ENCODE results near the gene VAC14. TPM values are rescaled to one million over a fixed set of nuclear protein-coding genes. Genes with fewer than 3 reads are reported as not detected.

VAC14 gene
- polyA plus RNA-seq, 4 donors = 39.1 to 48.3 (median 39.5) TPM

DNA sequence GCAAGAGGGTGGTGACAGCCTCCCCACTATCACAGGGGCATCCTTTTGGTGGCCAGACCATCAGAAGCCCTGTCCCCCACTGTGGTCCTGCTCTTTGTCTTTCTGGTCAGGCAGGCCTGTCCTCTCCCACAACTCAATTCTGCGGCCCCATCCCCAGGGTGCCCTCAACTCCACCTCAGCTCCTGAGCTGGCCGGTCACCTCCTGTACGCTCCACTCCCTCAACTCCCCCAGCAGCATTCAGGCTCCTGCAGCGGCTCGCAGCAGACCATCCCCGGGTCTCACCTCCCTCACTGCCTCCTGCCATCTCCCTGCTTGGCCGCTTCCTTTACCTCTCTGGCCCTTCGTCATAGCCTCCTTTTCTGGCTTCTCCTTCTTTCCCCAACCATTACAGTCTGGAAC lies 71.7 kb downstream of the VAC14 start:
- DNase-seq (ENCODE audit: low read depth in 4 of 4, low spot score in 3 of 4) = no peak

DNA sequence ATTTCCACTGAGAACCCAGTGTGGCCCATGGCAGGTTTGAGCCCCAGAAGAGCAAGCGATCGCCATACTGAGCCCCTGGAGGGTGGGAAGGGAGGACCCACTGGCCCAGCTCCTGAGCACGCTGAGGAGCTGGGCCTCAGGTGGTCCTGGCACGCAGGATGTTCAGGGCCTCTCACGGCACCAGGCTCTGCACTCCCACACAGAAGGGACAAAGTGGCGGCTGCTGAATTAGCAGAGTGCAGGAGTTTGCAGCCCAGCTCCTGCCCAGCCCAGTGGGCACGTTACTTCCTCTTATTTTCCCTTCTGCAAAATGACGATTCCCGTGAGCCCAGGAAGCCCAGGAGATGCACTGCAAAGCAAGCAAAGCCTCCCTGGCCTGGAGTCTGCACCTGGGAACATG lies 72.8 kb downstream of the VAC14 start:
- no peak for DNase-seq (ENCODE audit: low read depth in 4 of 4, low spot score in 3 of 4)

DNA sequence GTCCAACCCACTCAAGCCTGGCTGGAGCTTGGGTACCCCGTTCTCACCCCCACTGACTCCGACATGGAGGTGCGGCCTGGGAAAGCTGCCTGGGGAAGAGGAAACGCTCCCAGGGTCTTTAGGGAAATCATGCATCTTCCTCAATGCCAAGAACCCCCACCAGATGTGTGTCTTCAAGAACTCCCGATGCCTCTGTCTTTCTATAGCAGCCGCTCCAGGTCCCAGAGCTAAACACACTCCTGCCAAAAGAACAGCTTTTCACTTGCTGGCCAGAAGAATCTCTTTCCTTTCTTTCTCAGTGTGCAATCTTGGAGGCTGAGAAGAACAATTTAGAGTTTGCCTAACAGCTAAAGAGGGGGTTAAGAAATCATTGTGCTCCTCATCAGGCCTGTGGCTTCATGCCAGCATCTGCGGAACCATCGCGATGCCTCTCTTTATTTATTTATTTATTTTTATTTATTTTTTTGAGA lies 74.0 kb downstream of the VAC14 start:
- no peak for DNase-seq (ENCODE audit: low read depth in 4 of 4, low spot score in 3 of 4)

DNA sequence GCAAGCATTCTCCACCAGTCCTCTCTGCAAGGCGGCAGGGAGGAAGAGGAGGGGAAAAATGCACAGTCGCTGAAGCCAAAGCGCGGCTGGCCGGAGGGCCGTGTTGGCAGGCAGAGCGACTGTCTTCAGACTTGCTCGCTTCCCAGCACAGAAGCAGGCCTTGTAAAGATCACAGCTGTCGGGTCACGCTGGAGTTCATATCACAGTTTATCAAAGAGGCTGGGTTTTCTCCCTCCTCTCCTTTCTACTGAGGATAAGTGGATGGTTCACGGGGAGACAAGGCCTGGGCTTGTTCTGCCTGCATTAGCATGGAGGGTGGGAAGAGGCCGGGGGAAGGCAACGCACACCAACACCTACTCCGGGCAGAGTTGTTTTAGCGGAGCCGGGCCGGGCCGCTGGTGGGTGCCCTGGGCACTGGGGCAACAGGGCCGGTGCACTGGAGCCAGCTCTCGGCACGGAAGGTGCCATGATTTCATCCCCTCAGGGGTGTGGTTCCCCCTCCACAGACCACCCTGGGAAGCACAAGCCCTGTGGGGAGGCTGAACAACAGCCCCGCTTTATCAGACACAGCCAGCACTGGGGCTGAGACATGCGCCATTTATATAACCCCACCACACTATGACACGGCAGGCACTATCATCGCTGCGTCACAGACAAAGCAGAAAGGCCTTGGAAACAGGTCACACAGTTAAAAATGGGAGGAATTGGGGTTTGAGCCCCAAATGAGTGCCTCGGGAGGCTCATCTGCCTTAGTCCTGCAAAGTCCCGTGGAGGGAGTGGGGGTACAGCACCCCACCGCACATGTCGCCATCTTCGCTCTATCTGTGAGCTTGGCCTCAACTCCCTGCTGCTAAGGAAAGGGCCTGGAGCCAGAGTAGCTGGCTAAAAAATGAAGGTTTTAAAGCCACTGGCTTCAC lies 74.8 kb downstream of the VAC14 start:
- DNase-seq (ENCODE audit: low read depth in 4 of 4, low spot score in 3 of 4) = no peak

DNA sequence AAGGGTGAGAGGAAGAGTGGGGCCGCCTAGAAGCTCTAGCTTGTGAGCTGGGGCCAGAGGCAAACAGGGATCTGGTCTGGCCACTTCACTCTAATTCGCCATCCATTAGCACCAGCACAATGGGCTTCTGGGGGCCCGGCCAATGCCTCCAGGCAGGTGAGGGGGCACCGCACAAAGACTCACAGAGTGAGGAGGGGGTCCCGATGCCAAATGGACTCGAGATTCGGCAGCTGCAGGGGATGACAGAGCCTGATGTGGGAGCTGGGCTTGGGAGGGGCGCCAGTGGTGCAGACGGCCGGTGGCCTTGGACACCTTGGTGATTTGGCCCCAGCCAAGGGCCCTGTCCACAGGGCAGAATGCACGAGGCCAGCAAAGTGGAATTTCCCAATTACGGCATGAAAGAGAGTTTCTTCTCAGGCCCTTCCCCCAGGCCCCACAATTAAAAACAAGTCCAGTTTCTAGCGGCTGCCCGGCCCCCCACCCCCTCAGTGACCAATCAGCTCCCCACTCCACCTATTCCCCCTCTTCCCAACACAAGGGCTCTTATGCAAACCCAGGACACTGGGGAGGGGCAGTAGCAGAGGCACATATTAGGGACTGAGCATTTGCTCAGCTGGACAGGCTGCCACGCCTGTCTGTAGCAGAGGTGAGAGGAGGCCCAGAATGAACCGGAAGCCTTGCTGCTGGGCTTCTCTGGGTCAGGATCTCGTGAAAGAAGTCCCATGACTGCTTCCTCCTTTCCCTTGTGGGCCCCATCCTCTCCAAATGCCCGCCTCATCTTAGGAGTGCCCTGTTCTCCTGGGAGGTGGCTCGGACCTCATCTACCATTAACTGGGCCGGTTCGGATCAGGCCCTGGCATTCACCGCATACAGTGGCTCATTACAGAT lies 75.7 kb downstream of the VAC14 start:
- DNase-seq (ENCODE audit: low read depth in 4 of 4, low spot score in 3 of 4) = no peak

DNA sequence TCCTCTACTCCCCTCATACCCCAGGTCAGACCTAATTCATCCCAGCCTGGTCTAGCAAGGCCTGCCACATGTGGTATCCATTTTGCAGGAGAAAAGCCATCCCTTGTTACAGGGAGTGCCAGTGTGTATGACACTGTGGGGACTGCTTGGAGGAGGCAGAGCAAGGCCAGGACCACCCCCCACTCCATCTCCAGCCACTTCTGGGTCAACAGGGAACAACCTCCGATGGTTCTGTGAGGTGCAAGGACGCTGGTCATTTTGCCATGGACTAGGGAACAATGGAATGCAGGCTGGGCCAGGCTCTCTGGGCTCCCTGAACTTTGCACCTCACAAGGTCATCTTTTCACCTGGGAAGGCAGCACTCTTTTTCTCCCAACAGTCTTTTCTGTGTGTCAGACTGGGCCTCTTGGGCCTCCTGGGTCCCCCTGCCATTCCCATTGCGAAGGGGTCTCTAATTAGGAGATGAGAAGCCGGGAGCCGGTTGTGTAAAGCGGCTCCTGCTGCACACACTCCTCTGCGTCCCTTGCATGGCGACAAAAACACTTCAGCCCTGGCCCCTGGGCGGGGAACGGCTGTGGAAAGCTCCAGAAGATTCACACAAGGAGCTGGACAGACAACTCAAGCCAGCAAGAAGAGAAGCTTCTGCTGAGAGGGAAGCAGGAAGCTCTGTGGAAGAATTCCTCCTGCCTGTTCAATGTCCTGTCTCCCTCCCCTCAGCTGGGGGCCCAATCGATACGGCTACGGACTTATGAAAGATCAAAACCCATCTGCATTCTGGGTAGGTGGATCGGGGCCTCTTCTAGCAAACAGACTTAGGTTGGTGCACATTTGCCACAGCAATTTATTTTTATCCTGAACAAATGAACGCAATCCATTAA lies 76.6 kb downstream of the VAC14 start:
- DNase-seq (ENCODE audit: low read depth in 4 of 4, low spot score in 3 of 4) = no peak

DNA sequence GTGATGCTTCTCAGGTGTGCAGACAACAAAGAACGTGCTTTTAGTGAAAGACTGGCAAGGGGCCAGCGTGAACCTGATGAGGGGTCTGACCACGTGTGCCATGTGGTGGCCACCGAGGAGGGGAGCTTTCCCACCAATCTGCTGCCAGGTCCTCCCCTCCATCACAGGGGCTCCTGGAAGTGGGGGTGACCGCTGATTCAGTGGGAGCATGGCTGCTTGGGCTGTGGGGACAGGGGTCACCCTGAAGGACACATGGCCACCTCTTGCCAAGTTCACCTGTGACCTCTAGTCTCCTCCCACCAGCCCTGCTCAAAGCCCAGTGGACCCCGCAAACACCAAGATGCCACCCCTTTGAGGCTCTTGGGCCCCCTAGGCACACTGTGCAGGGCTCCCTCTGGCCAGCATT lies 77.2 kb downstream of the VAC14 start:
- no peak for DNase-seq (ENCODE audit: low read depth in 4 of 4, low spot score in 3 of 4)

DNA sequence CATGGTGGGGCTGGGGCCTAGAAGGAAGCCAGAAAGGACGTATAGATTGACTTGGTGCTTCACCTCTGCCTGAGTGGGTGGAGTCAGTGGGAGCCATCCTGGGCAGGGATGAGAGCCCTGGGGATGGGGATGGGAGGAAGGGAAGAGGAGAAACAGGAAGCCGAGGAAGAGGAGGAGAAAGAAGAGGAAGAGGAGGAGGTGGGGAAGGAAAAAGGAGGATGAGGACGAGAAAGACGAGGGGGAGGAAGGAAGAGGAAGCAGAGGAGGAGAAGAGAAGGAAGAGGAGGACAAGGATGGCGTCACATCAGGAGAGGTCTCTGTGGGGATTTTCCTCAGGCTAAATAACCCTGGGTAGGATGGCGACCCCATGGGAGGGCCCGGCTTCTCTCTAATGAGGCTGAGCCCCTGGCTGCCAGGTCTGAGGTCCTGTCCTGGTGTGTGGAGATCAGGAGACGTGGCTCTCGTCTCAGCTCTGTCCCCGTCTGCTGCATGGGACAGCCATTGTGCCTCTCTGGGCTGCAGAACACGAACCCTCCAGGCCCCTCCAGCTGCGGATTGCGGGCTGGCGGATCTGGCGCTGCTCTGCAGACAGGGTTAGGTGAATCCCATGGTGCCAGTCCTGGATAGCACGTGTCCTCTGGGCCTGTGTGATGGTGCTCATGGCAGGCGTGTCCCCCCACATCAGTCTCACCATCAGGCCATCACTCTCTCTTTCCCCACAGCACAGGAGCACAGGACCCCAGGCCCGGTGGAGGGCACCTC lies 79.6 kb downstream of the VAC14 start:
- no peak for DNase-seq (ENCODE audit: low read depth in 4 of 4, low spot score in 3 of 4)

DNA sequence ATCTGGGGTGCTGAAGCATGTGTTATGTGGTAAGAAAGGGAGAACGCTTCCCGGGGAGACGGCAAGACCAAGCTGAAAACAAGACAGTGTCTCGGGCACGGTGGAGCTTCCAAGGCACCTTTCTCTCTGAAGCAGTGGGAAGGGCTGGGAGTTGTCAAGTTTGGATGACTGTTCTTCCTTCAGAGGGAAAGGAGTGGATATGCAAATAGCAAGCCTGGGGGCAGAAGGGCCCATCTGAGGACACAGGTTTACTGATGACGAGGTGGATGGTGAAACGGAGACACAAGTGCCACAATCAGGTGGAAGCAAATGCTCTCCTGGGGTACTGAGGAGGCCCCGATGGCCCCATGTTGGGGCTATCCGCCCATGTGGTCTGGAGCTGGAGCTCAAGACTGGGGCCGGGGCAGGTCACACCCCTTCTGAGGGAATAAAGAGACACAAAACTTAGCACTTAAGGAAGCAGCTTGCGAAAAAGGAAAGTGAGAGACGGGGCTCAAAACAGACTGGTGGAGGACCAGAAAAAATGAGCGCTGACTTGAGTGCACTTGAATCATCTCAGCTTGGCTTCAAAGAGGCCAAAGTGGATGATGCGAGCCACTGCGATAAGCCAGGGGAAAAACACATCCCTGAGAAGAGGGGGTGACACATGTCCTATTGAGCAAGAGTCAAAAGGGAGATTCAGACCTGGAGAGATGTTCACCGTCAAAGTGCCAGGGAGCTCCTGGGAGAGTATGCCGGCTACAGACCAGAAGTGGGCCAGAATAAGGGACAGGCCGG lies 80.3 kb downstream of the VAC14 start:
- no peak for DNase-seq (ENCODE audit: low read depth in 4 of 4, low spot score in 3 of 4)

DNA sequence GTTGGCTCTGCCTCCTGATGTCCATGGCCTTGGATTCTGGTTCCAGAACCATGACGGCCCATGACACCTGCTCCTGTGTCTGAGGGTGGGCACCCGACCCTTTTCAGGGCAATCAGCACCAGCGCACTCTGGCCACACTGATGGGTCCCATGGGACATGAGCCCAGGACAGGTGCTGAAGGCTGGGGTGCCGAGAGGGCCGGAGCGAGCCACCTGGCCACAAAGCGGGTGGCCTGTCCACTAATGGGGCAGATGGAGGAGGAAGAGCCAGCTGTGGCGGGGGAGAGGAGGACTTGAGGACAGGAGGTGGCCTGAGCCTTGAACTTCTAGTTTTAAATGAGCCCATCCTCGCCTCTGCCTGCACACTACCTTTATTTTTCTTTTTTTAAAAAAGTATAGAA lies 83.9 kb downstream of the VAC14 start:
- no peak for DNase-seq (ENCODE audit: low read depth in 4 of 4, low spot score in 3 of 4)

DNA sequence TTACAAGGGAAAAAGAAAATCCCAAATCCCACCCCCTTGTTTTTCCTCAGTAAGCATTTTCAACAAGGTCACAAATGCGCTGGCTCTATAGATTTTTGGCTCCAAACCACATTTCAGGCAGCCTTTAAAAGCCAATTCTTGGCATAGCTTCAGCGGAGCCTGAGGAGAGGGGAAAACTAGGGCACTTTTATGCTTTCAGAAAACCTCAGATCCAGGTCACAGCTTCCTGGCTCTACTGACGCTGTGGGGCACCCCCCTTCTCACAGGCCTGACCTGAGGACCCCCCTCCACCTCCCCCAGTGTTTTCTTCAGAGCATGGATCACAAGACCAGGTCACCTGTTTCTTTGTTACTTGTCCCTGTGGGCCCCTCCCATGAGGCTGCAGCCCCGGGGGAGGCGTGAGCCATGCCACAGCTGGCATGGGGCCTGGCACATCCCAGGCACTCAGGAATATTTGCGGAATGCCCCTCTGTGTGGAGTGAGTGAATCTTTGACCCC lies 85.0 kb downstream of the VAC14 start:
- no peak for DNase-seq (ENCODE audit: low read depth in 4 of 4, low spot score in 3 of 4)

DNA sequence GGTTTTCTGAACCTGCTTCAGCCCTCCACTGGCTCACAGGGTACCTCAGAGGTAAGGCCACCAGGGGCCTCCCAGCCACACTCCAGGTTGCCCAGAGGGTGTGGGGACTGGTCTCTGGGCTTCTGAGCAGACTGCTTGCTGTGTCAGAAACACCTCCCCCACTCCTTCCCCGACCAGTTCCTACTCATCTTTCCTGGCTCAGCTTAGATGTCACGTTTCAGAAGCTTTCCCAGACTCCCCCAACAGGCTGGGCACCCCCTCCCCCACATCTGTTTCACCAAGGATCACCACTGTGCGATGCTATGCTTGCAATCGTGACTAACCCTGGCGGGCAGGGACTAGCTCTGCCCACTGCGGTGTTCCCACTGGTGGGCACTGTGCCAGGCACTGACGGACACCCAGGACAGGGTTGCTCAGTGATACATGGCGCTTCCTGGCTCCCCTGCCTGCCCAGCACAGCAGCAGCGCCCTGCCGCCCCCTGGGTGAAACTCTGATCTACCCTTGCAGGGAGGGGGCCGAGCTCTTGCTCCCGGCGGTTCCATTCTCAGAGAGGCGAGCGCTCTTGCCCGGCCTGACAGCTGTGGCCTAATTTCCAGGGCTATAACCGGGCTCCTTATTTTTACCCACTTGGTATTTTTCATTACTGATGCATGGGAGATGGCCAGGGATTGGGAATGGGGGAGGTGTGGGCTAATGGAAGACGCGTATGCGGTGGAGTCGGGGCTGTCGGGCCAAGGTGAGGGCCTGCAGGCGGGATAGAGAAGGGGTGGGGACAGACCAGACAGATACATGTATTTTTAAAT lies 85.7 kb downstream of the VAC14 start:
- peak in 3 of 4 donors; percentile 78 to 82 (median 79) for DNase-seq (ENCODE audit: low read depth in 4 of 4, low spot score in 3 of 4)

DNA sequence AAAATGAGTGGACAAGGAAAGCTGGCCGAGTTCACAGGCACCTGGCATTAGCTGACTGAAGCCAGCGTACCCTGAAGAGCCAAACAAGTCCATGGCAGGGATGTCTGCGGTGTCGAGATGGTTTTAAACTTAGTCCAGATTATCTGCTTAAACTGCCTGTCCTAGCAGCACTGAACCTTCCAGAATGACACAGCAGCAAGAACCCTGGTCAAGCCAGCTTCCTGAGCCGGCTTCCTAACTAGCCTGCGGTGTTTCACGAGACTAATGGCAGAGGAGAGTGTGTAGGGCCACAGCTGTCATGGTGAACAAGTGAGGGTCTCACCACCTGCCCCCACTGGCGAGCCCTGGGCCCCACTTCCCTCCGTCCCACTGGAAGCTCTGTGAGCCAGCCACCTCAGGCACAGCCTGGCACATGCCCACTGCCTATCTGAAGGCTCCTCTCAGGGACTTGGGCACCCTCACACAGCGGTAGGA lies 86.3 kb downstream of the VAC14 start:
- DNase-seq (ENCODE audit: low read depth in 4 of 4, low spot score in 3 of 4) = no peak

DNA sequence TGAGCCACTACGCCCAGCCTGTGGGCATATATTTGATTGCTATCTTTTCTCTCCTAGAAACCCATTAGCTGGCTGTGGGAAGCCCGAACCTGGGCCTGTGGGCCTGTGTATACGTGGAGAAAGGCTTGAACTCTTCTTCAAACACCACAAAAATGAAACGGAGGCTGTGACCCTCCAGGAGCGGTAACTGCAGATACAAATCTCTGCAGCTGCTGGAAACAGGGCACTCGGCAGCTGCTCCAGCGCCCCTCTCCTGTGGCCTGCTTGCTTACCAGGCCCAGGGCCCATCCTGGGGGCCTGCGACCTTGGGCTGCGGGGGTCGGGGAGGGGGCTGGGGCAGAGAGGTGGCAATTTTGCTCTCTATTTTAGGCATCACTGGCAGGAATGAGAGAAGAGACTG lies 87.1 kb downstream of the VAC14 start:
- DNase-seq (ENCODE audit: low read depth in 4 of 4, low spot score in 3 of 4) = no peak

DNA sequence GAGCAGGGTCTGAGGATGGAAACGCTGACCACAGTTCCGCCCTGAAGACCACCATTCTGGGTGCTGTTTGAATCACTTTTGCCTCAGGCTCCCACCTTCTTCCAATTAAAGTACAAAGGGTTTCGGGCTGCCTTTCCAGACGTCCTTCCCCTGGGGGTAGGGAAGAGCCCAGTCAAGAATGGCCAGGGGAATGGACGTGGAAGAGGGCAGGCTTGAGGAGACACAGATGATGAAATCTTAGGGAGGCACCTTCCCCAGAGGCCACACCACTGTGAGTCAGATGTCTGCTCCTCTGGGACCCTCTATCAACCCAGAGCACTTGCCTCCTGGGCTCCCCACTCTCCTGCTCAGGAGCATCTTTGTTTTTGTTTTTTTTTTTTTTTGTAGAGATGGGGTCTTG lies 87.6 kb downstream of the VAC14 start:
- DNase-seq (ENCODE audit: low read depth in 4 of 4, low spot score in 3 of 4) = no peak

DNA sequence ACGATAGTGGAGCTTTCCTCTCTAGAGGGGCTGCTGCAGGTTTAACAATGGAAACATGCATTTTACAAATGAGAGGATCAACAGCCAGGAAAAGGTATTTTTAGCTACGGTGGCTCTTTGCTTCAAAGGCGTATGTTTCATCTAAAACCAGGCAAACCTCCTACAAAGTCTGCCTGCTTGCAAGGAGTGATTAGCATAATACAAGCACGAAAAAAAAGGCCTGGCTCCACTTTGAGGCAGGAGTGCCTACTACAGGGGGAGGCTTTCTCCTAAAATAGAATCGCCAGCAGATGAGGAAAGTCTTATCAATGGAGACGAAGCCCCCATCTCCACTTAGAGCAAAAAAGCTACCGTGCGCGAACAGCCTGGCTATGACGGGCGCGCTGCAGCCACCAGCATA lies 88.0 kb downstream of the VAC14 start:
- no peak for DNase-seq (ENCODE audit: low read depth in 4 of 4, low spot score in 3 of 4)

DNA sequence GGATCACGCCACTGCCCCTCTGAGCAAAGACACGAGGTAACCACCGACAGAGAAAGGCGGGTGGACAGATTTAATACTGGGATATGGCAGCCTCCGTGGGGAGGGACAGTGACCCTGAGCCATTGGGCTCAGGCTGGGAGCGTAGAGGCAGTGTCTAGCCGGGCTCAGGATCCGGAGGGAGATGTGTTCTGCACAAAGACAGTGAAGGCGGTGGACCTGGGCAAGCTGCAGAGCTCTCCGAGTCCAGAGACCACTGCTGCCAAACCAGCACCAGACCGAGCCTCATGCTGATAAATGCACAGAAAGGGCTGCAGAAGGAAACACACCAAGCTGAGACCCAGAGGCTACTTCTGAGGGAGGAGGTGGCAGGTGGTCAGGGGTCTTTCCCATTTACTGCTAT lies 88.6 kb downstream of the VAC14 start:
- DNase-seq (ENCODE audit: low read depth in 4 of 4, low spot score in 3 of 4) = no peak
